A673 (cell line): Measurements from ENCODE around the gene MRPL58. TPM values are rescaled to one million over a fixed set of nuclear protein-coding genes. Genes with fewer than 3 reads are reported as not detected.

ENCODE experiments used
- BruUV-seq: library from RNA; stranded (reverse); fragments of 400-500 nt; replicated peaks from 2 replicates; lab custom pipeline; 2021; lab: Mats Ljungman, UMichigan
- CTCF ChIA-PET: fragments of 300-600 bp; sonication (Branson Sonifier 250); formaldehyde crosslinking; loops from one replicate; lab custom pipeline; 2022; ENCODE audit warnings: antibody characterized with exemption; lab: Charles Lee
- POLR2A ChIA-PET: fragments of 300-600 bp; sonication (Branson Sonifier 250); formaldehyde crosslinking; loops from one replicate; lab custom pipeline; 2022; ENCODE audit warnings: antibody characterized with exemption; ENCODE audit not compliant: low non-redundant PET; lab: Charles Lee
- DNase-seq: peaks from one replicate; pipeline ENCODE4 v3.0.0-alpha.2; 2015; ENCODE audit warnings: low spot score
- H3K27ac ChIP-seq: fragments of 200-600 bp; sonication (generic); 2 replicates; pipeline ENCODE4 v1.5.1; 2016; ENCODE audit warnings: mixed run types, low read depth, mild to moderate bottlenecking, mixed read lengths, antibody characterized with exemption, low read length; ENCODE audit not compliant: poor library complexity, severe bottlenecking
- H3K27me3 ChIP-seq: fragments of 200-600 bp; sonication (generic); replicated peaks from 2 replicates; pipeline ENCODE4 v1.6.1; 2017; ENCODE audit warnings: mixed run types, low read depth, mild to moderate bottlenecking, mixed read lengths, antibody characterized with exemption, low read length; ENCODE audit not compliant: insufficient read depth, poor library complexity
- H3K36me3 ChIP-seq: fragments of 200-600 bp; sonication (generic); 2 replicates; pipeline ENCODE4 v1.6.1; 2016; ENCODE audit warnings: mixed run types, mild to moderate bottlenecking, mixed read lengths, antibody characterized with exemption, low read length; ENCODE audit not compliant: insufficient read depth, poor library complexity, severe bottlenecking
- H3K4me1 ChIP-seq: fragments of 200-600 bp; sonication (generic); 2 replicates; pipeline ENCODE4 v1.6.1; 2017; ENCODE audit warnings: mixed run types, mild to moderate bottlenecking, mixed read lengths, antibody characterized with exemption, low read length; ENCODE audit not compliant: insufficient read depth, poor library complexity, severe bottlenecking
- H3K4me3 ChIP-seq: fragments of 200-600 bp; sonication (generic); 2 replicates; pipeline ENCODE4 v1.5.1; 2016; ENCODE audit warnings: low read depth, mixed run types, mild to moderate bottlenecking, mixed read lengths, low read length; ENCODE audit not compliant: poor library complexity, severe bottlenecking
- H3K9me3 ChIP-seq: fragments of 200-600 bp; sonication (generic); 2 replicates; pipeline ENCODE4 v1.6.1; 2016; ENCODE audit warnings: mixed run types, low read depth, mild to moderate bottlenecking, mixed read lengths, antibody characterized with exemption, low read length; ENCODE audit not compliant: poor library complexity, severe bottlenecking
- EZH2 ChIP-seq: fragments of 200-600 bp; sonication (generic); IDR thresholded peaks from 2 replicates; pipeline ENCODE4 v1.6.1; 2017; ENCODE audit warnings: borderline replicate concordance, low read depth, mild to moderate bottlenecking, mixed read lengths, antibody characterized with exemption, low read length; ENCODE audit not compliant: poor library complexity, severe bottlenecking
- intact Hi-C: fragments of 100-400 bp; cut with micrococcal nuclease; formaldehyde crosslinking; loops from one replicate; pipeline ENCODE4 v1.10.0; 2022; ENCODE audit not compliant: unreplicated experiment
- total RNA-seq: library from RNA; stranded (reverse); gene quantifications from 2 replicates; pipeline ENCODE4 v1.2.3, GENCODE V29; 2021
- TF ChIP-seq, protein P1 (sequence below): fragments of 300-800, 200-600 bp; sonication (generic); conservative IDR thresholded peaks from 2 replicates; pipeline ENCODE4 v1.5.1; 2017; ENCODE audit warnings: low read depth, mild to moderate bottlenecking, antibody characterized with exemption, low read length, moderate library complexity, mixed read lengths

The MRPL58 gene
- total RNA-seq, 1 experiment from 2014 or later = 61.4 TPM

DNA sequence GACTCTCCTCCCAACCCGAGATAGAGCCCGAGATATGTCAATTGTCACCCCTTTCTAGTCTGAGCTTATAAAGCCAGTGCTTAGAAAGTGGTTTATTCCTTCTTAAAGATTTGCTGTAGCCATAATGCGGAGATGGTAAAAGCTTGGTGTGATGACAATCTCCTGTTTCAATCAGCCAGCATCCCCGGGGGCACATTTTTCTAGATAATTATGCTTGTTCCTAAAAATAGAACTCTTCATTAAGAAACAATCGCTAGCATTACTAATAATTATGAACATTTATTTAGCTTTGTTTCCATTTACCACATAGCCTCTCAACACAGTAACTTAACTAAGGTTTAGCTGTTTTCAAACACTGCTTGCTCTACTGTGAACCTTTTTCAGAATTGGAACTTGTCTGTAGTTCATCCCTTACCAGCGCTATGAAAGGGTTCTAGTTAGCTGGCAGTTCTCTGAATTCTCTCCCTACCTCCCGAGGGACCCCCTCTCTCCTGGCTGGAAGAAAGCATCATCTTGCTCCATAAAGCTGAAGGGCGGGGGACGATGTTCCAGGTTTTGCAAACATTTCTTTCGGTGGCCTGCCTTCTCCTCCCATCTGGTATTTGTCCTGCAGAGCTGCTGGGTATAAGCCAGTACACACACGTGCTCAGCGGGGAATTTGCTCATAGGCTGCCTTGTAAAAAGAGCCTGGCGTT lies 922 bp upstream of the MRPL58 start:
- intact Hi-C loops = loop anchor here (2.0 kb wide), 2 partner anchors 21 to 25 kb away; partner anchors contain the start of gene CDR2L
- ChIA-PET POLR2A (no interaction called here), CTCF (interaction anchor here (0.6 to 3.6 kb wide), 5 partner anchors 12 to 102 kb away, joined by 3 to 24 read pairs (median 5); partner anchors contain the start of gene CDR2L)
- H3K36me3 ChIP-seq = no peaks in the 10 kb centered on the region
- peak overlapping the region; percentile 63 for H3K4me3 ChIP-seq
- DNase-seq = peak; percentile 63
- TF ChIP-seq, protein P1, sequence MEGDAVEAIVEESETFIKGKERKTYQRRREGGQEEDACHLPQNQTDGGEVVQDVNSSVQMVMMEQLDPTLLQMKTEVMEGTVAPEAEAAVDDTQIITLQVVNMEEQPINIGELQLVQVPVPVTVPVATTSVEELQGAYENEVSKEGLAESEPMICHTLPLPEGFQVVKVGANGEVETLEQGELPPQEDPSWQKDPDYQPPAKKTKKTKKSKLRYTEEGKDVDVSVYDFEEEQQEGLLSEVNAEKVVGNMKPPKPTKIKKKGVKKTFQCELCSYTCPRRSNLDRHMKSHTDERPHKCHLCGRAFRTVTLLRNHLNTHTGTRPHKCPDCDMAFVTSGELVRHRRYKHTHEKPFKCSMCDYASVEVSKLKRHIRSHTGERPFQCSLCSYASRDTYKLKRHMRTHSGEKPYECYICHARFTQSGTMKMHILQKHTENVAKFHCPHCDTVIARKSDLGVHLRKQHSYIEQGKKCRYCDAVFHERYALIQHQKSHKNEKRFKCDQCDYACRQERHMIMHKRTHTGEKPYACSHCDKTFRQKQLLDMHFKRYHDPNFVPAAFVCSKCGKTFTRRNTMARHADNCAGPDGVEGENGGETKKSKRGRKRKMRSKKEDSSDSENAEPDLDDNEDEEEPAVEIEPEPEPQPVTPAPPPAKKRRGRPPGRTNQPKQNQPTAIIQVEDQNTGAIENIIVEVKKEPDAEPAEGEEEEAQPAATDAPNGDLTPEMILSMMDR = no peak
- BruUV-seq = no TSS peak
- H3K27ac ChIP-seq = peak overlapping the region; percentile 66
- H3K4me1 ChIP-seq = peaks cover 18% of the 10 kb centered on the region
- H3K9me3 ChIP-seq = no peaks in the 10 kb centered on the region
- no peaks in the 10 kb centered on the region for H3K27me3 ChIP-seq

DNA sequence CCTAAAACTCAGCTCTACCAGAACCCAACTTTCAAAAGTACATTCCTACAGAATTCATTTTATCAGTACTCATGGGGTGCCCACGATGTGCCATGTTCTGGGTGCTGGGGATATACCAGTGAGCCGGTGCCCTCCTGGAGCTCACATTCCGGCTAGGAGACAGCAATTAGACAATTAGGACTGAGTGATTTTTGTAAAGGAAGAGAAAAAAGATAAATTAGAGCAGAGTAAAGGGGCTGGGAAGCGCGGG lies 449 bp upstream of the MRPL58 start:
- Histone ChIP-seq H3K36me3 (no peaks in the 10 kb centered on the region), H3K9me3 (no peaks in the 10 kb centered on the region), H3K27me3 (no peaks in the 10 kb centered on the region), H3K4me3 (peak overlapping the region; percentile 63), H3K27ac (peak overlapping the region; percentile 66), H3K4me1 (peaks cover 18% of the 10 kb centered on the region)
- intact Hi-C loops = loop anchor here (2.0 kb wide), 2 partner anchors 21 to 25 kb away; partner anchors contain the start of gene CDR2L
- DNase-seq = no peak
- TF ChIP-seq, protein P1 = no peak
- TF ChIP-seq EZH2 = no peak
- POLR2A ChIA-PET = interaction anchor here (0.6 kb wide), 1 partner anchor 39 kb away, joined by 13 read pairs; no protein-coding TSS in a partner anchor
- CTCF ChIA-PET = interaction anchor here (0.7 to 3.6 kb wide), 5 partner anchors 23 to 102 kb away, joined by 3 to 24 read pairs (median 5); partner anchors contain the start of gene CDR2L
- BruUV-seq = TSS peak; percentile 92

GRCh38 chr17:75013092-75013559 lies 656 bp downstream of the MRPL58 start:
- peak overlapping the region; percentile 66 for H3K27ac ChIP-seq
- peak overlapping the region; percentile 63 for H3K4me3 ChIP-seq
- no peaks in the 10 kb centered on the region for H3K9me3 ChIP-seq
- peaks cover 18% of the 10 kb centered on the region for H3K4me1 ChIP-seq
- TF ChIP-seq EZH2 = no peak
- TF ChIP-seq, protein P1 = no peak
- intact Hi-C loops = loop anchor here (2.0 kb wide), 2 partner anchors 20 to 26 kb away; partner anchors contain the start of gene CDR2L
- BruUV-seq = no TSS peak
- CTCF ChIA-PET = interaction anchor here (0.6 to 3.6 kb wide), 4 partner anchors 14 to 52 kb away, joined by 5 to 24 read pairs (median 10); partner anchors contain the start of gene CDR2L
- POLR2A ChIA-PET = interaction anchor here (0.5 kb wide), 1 partner anchor 33 kb away, joined by 3 read pairs; no protein-coding TSS in a partner anchor
- no peaks in the 10 kb centered on the region for H3K36me3 ChIP-seq
- H3K27me3 ChIP-seq = no peaks in the 10 kb centered on the region
- DNase-seq = no peak
